22Rv1 (cell line): ENCODE data around the gene TEX2.
"Not testable (repeated sequence)": the region's sequence is repeated elsewhere in the genome, so short reads cannot be mapped to it uniquely, and the experiment has no call there.

Experiments used
- ZFX ChIP-seq: fragments of 450-650 bp; IDR thresholded peaks from 2 replicates; pipeline ENCODE4 v1.6.1; 2017; ENCODE audit warnings: antibody characterized with exemption, borderline replicate concordance
- TF ChIP-seq, protein P1 (sequence below): fragments of 450-650 bp; IDR thresholded peaks from 2 replicates; pipeline ENCODE4 v1.5.1; 2017; ENCODE audit warnings: mild to moderate bottlenecking

DNA sequence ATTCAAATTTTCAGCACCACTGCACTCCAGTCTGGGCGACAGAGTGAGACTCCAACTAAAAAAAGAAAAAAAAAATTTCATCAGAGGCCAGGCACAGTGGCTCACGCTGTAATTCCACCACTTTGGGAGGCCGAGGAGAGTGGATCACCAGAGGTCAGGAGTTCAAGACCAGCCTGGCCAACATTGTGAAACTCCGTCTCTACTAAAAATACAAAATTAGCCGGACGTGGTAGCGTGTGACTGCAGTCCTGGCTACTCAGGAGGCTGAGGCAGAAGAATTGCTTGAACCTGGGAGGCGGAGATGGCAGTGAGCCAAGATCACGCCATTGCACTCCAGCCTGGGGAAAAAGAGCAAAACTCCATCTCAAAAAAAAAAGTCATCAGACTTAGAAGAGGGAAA, 77.5 kb downstream of the TEX2 start:
- TF ChIP-seq, protein P1, sequence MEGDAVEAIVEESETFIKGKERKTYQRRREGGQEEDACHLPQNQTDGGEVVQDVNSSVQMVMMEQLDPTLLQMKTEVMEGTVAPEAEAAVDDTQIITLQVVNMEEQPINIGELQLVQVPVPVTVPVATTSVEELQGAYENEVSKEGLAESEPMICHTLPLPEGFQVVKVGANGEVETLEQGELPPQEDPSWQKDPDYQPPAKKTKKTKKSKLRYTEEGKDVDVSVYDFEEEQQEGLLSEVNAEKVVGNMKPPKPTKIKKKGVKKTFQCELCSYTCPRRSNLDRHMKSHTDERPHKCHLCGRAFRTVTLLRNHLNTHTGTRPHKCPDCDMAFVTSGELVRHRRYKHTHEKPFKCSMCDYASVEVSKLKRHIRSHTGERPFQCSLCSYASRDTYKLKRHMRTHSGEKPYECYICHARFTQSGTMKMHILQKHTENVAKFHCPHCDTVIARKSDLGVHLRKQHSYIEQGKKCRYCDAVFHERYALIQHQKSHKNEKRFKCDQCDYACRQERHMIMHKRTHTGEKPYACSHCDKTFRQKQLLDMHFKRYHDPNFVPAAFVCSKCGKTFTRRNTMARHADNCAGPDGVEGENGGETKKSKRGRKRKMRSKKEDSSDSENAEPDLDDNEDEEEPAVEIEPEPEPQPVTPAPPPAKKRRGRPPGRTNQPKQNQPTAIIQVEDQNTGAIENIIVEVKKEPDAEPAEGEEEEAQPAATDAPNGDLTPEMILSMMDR = not testable (repeated sequence)
- not testable (repeated sequence) for TF ChIP-seq ZFX
